ENCODE data around the gene G6PC2. TPM values are rescaled to one million over a fixed set of nuclear protein-coding genes. Genes with fewer than 3 reads are reported as not detected.
"Not testable (repeated sequence)": the region's sequence is repeated elsewhere in the genome, so short reads cannot be mapped to it uniquely, and the experiment has no call there.

The G6PC2 gene
- total RNA-seq, 1 donor from 2014 or later: not detected

GRCh38 chr2:168855601-168856000, 45.5 kb upstream of the G6PC2 start:
- DNase-seq (no peak), ATAC-seq (no peak)
- Histone ChIP-seq H3K4me3 (no peak overlapping the region), H3K27me3 (ENCODE audit: low read depth) (no peaks in the 10 kb centered on the region), H3K27ac (no peak overlapping the region), H3K4me1 (no peaks in the 10 kb centered on the region), H3K36me3 (peaks cover 14% of the 10 kb centered on the region), H3K9me3 (no peaks in the 10 kb centered on the region)
- TF ChIP-seq CTCF (IDR thresholded peaks at IDR 0.05): no peak
- intact Hi-C loops (cut with DNase I): no loop called here

- ATAC-seq (no peak), DNase-seq (no peak)
- TF ChIP-seq CTCF (IDR thresholded peaks at IDR 0.05): no peak
- Histone ChIP-seq H3K9me3 (no peaks in the 10 kb centered on the region), H3K36me3 (peaks cover 18% of the 10 kb centered on the region), H3K4me1 (no peaks in the 10 kb centered on the region), H3K4me3 (no peak overlapping the region), H3K27ac (no peak overlapping the region), H3K27me3 (ENCODE audit: low read depth) (no peaks in the 10 kb centered on the region)
- intact Hi-C loops (cut with DNase I): no loop called here
Observed at GRCh38 chr2:168858146-168858545, 42.9 kb upstream of the G6PC2 start.

- H3K9me3 ChIP-seq; H3K27ac ChIP-seq; intact Hi-C loops (cut with DNase I); H3K4me1 ChIP-seq; ATAC-seq; DNase-seq; H3K27me3 ChIP-seq (ENCODE audit: low read depth); H3K4me3 ChIP-seq: not testable (repeated sequence)
- peaks cover 19% of the 10 kb centered on the region for H3K36me3 ChIP-seq
Observed at GRCh38 chr2:168867164-168867563, 33.9 kb upstream of the G6PC2 start.

- H3K27me3 ChIP-seq (ENCODE audit: low read depth); H3K4me3 ChIP-seq; ATAC-seq; H3K36me3 ChIP-seq; H3K4me1 ChIP-seq; DNase-seq; H3K9me3 ChIP-seq; H3K27ac ChIP-seq; intact Hi-C loops (cut with DNase I): not testable (repeated sequence)
Observed at GRCh38 chr2:168870369-168870768, 30.7 kb upstream of the G6PC2 start.

GRCh38 chr2:168870824-168871223, 30.3 kb upstream of the G6PC2 start:
- ATAC-seq; H3K36me3 ChIP-seq; H3K27me3 ChIP-seq (ENCODE audit: low read depth); H3K27ac ChIP-seq; H3K4me3 ChIP-seq; intact Hi-C loops (cut with DNase I); H3K4me1 ChIP-seq; H3K9me3 ChIP-seq; DNase-seq: not testable (repeated sequence)

- no peaks in the 10 kb centered on the region for H3K9me3 ChIP-seq
- H3K36me3 ChIP-seq: no peaks in the 10 kb centered on the region
- no peak for ATAC-seq
- no peak overlapping the region for H3K4me3 ChIP-seq
- TF ChIP-seq CTCF (IDR thresholded peaks at IDR 0.05): no peak
- H3K27ac ChIP-seq: no peak overlapping the region
- intact Hi-C loops (cut with DNase I): no loop called here
- no peaks in the 10 kb centered on the region for H3K27me3 ChIP-seq (ENCODE audit: low read depth)
- no peak for DNase-seq
- H3K4me1 ChIP-seq: no peaks in the 10 kb centered on the region
Observed at GRCh38 chr2:168874368-168875054, 26.6 kb upstream of the G6PC2 start.

GRCh38 chr2:168882163-168882562, 18.9 kb upstream of the G6PC2 start:
- DNase-seq; H3K36me3 ChIP-seq; H3K4me3 ChIP-seq; H3K9me3 ChIP-seq; H3K27me3 ChIP-seq (ENCODE audit: low read depth); intact Hi-C loops (cut with DNase I); ATAC-seq; H3K27ac ChIP-seq; H3K4me1 ChIP-seq: not testable (repeated sequence)
